Right atrium auricular region (tissue), 2 donors: ENCODE data around the gene NUDT16L1. TPM values are rescaled to one million over a fixed set of nuclear protein-coding genes. Genes with fewer than 3 reads are reported as not detected.
A peak's percentile ranks its signal among the peaks of the same experiment; 100 is the strongest.

Source experiments
- DNase-seq: peaks from one replicate; pipeline ENCODE4 v3.0.0-alpha.2; 2019; ENCODE audit warnings: low spot score
- H3K27ac ChIP-seq, 2 donors: fragments of 200-600 bp; sonication (generic); 1 replicate in 1 of 2; 2 replicates in 1 of 2; pipeline ENCODE4 v1.5.1; 2016 to 2019
- H3K27me3 ChIP-seq, 2 donors: fragments of 200-600 bp; sonication (generic); one replicate each; pipeline versions ENCODE4 v1.5.1 to v1.6.0; 2017 to 2019
- H3K36me3 ChIP-seq: fragments of 200-600 bp; sonication (generic); one replicate; pipeline ENCODE4 v1.5.1; 2016
- H3K4me1 ChIP-seq, 2 donors: fragments of 200-600 bp; sonication (generic); one replicate each; pipeline versions ENCODE4 v1.5.1 to v1.6.0; 2017 to 2019
- H3K4me3 ChIP-seq, 2 donors: fragments of 200-600 bp; sonication (generic); 1 replicate in 1 of 2; 2 replicates in 1 of 2; pipeline ENCODE4 v1.5.1; 2017 to 2019; ENCODE audit warnings: mild to moderate bottlenecking in 1 of 2, moderate library complexity in 1 of 2
- H3K9me3 ChIP-seq, 2 donors: fragments of 200-600 bp; sonication (generic); one replicate each; pipeline ENCODE4 v1.5.1; 2019
- CTCF ChIP-seq, 2 donors: fragments of 200-600 bp; sonication (generic); IDR thresholded peaks; one replicate each; pipeline ENCODE4 v1.5.1; 2019; ENCODE audit warnings: antibody characterized with exemption in 2 of 2
- total RNA-seq, 2 donors: library from RNA; depleted of rRNA; stranded (reverse); fragments of >200 nt; gene quantifications; one replicate each; pipeline ENCODE4 v1.1.0, GENCODE V29; 2016

NUDT16L1 gene
- total RNA-seq, 2 donors from 2014 or later: 25.5 to 61.5 TPM

- DNase-seq: no peak
- no peaks in the 10 kb centered on the region for H3K27me3 ChIP-seq
- no peak overlapping the region for H3K4me3 ChIP-seq
- H3K9me3 ChIP-seq: no peaks in the 10 kb centered on the region
- TF ChIP-seq CTCF (IDR thresholded peaks at IDR 0.05): no peak
- H3K36me3 ChIP-seq: peaks cover 24% of the 10 kb centered on the region
- H3K27ac ChIP-seq: peak overlapping the region; percentile 80 to 94
- H3K4me1 ChIP-seq: peaks cover 0 to 35% of the 10 kb centered on the region in 2 donors
These were observed 16.5 kb upstream of the NUDT16L1 start for GRCh38 chr16:4676831-4677230.

DNA sequence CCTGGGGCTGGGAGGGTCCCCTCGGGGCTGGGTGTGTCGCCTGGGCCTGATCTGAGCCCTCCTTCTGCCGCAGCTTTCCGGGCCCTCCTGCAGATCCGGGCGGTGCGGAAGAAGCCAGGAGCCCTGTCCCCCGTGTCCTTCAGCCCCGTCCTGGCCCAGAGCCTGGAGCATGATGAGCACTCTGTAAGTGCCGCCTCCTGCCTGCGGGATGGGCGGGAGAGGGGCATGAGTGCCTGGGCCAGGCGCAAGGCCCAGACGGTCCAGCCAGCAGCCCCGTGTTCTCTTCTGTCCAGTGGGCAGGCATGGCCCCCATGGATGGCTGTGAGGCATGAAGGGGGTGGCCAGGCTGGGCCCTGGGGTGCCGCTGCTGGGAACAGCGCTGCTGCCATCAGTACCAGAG, 16.0 kb upstream of the NUDT16L1 start:
- Histone ChIP-seq H3K36me3 (peaks cover 28% of the 10 kb centered on the region), H3K9me3 (no peaks in the 10 kb centered on the region), H3K27me3 (no peaks in the 10 kb centered on the region), H3K4me3 (no peak overlapping the region), H3K4me1 (peaks cover 0 to 35% of the 10 kb centered on the region in 2 donors), H3K27ac (peak overlapping the region; percentile 80 to 94)
- TF ChIP-seq CTCF (IDR thresholded peaks at IDR 0.05): no peak
- no peak for DNase-seq

- no peak for TF ChIP-seq CTCF (IDR thresholded peaks at IDR 0.05)
- H3K9me3 ChIP-seq: no peaks in the 10 kb centered on the region
- peaks cover 32% of the 10 kb centered on the region for H3K36me3 ChIP-seq
- H3K4me3 ChIP-seq: no peak overlapping the region
- H3K27me3 ChIP-seq: no peaks in the 10 kb centered on the region
- H3K27ac ChIP-seq: peak overlapping the region; percentile 80 to 94
- peaks cover 0 to 35% of the 10 kb centered on the region in 2 donors for H3K4me1 ChIP-seq
- DNase-seq: no peak
These were observed 15.4 kb upstream of the NUDT16L1 start for GRCh38 chr16:4677994-4678393.

DNA sequence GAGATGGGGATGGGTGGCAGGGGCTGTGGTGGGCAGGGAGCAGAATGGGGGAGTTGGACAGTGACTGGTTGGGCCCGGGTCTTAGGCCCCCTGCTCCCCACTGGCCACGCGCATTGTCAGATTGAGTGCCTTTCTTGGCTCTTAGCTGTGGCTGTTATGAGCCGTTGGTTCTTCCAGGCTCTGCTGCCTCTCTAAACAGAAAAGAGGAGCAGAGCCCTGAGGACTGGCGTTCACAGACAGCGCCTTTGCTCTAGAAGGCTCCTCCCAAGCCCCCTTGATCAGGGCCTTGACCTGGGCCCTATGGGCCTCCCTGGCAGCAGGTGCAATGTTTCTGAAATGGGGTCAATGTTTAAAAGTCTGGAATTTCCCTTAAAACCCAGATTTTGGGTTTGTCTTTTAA, 14.8 kb upstream of the NUDT16L1 start:
- peak overlapping the region; percentile 80 to 94 for H3K27ac ChIP-seq
- DNase-seq: no peak
- peaks cover 31% of the 10 kb centered on the region for H3K36me3 ChIP-seq
- H3K27me3 ChIP-seq: no peaks in the 10 kb centered on the region
- peaks cover 0 to 35% of the 10 kb centered on the region in 2 donors for H3K4me1 ChIP-seq
- no peaks in the 10 kb centered on the region for H3K9me3 ChIP-seq
- no peak for TF ChIP-seq CTCF (IDR thresholded peaks at IDR 0.05)
- no peak overlapping the region for H3K4me3 ChIP-seq

GRCh38 chr16:4679156-4679849, 14.1 kb upstream of the NUDT16L1 start:
- Histone ChIP-seq H3K27me3 (no peaks in the 10 kb centered on the region), H3K4me1 (peaks cover 0 to 35% of the 10 kb centered on the region in 2 donors), H3K9me3 (no peaks in the 10 kb centered on the region), H3K4me3 (peak overlapping the region in 1 of 2 donors; percentile 21), H3K36me3 (peaks cover 31% of the 10 kb centered on the region), H3K27ac (peak overlapping the region; percentile 80 to 94)
- no peak for TF ChIP-seq CTCF (IDR thresholded peaks at IDR 0.05)
- DNase-seq: no peak
